Measurements from ENCODE around the gene CERS6.

DNA sequence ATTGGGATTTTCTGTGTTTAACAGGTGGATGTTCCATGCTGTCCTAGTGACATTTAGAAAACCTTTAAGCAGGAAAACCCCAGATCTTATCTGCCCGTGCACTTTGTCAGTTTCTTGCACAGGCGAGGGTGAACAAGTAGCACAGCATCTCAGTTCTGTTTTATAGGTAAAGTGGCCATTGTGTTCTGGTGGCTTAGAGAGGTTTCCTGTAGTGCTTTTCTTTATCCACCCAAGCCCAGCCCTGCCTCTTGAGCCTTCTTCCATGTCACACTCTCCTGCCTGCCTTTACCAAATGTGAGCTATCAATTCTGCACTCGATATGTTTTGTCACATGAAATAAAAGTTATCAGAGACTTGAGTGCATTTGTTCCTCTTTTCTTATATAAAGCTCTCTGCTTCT, 211.1 kb downstream of the CERS6 start:
- no peak for TF ChIP-seq CTCF (IDR thresholded peaks at IDR 0.05)
- no peak for TF ChIP-seq ZFX (IDR thresholded peaks at IDR 0.05; ENCODE audit: borderline replicate concordance)

Data from 22Rv1 (cell line).